Measurements from ENCODE around the gene PLEKHG4B. TPM values are rescaled to one million over a fixed set of nuclear protein-coding genes. Genes with fewer than 3 reads are reported as not detected.

The PLEKHG4B gene
- polyA plus RNA-seq, 1 experiment, result 1.4 TPM

- no peak for DNase-seq (ENCODE audit: low read depth)
- Histone ChIP-seq H3K27me3 (ENCODE audit: control insufficient read depth, insufficient read depth, low read length) (0 out of 2 replicates have a peak, but pooled peaks cover 1% of the 10 kb centered on the region), H3K36me3 (ENCODE audit: control insufficient read depth, insufficient read depth, low read length) (peaks cover 2% of the 10 kb centered on the region; the same call in 1 of the 2 replicates), H3K4me3 (ENCODE audit: low read depth, low read length) (no peak overlapping the region)
- TF ChIP-seq, protein P1, sequence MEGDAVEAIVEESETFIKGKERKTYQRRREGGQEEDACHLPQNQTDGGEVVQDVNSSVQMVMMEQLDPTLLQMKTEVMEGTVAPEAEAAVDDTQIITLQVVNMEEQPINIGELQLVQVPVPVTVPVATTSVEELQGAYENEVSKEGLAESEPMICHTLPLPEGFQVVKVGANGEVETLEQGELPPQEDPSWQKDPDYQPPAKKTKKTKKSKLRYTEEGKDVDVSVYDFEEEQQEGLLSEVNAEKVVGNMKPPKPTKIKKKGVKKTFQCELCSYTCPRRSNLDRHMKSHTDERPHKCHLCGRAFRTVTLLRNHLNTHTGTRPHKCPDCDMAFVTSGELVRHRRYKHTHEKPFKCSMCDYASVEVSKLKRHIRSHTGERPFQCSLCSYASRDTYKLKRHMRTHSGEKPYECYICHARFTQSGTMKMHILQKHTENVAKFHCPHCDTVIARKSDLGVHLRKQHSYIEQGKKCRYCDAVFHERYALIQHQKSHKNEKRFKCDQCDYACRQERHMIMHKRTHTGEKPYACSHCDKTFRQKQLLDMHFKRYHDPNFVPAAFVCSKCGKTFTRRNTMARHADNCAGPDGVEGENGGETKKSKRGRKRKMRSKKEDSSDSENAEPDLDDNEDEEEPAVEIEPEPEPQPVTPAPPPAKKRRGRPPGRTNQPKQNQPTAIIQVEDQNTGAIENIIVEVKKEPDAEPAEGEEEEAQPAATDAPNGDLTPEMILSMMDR (IDR thresholded peaks at IDR 0.05; ENCODE audit: insufficient read depth, low read depth, low read length), result no peak
- POLR2A ChIA-PET, result no interaction called here
- CTCF ChIA-PET, result interaction anchor here (1.4 kb wide), 1 partner anchor 15 kb away, joined by 4 read pairs; no protein-coding TSS in a partner anchor
Measured at GRCh38 chr5:173392-174290, 81.7 kb downstream of the PLEKHG4B start.

DNA sequence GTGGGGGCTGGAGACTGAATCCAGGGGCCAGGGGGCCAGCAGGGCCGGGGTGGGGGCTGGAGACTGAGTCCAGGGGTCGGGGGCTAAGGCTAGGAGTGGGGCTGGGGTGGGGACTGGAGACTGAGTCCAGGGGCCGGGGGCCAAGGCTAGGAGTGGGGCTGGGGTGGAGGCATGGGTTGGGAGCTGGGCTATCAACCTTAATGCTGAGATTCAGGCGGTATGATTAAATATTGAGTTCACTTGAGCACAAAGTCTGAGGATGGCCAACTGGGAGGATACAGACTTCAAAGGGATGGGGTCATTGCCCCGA is 82.3 kb downstream of the PLEKHG4B start:
- no peak for DNase-seq (ENCODE audit: low read depth)
- peaks cover 1% of the 10 kb centered on the region; the same call in 1 of the 2 replicates for H3K27me3 ChIP-seq (ENCODE audit: control insufficient read depth, insufficient read depth, low read length)
- peaks cover 2% of the 10 kb centered on the region; the same call in 1 of the 2 replicates for H3K36me3 ChIP-seq (ENCODE audit: control insufficient read depth, insufficient read depth, low read length)
- TF ChIP-seq, protein P1 (IDR thresholded peaks at IDR 0.05; ENCODE audit: insufficient read depth, low read depth, low read length), result no peak
- H3K4me3 ChIP-seq (ENCODE audit: low read depth, low read length), result no peak overlapping the region
- POLR2A ChIA-PET, result no interaction called here
- CTCF ChIA-PET, result interaction anchor here (1.4 kb wide), 1 partner anchor 14 kb away, joined by 4 read pairs; no protein-coding TSS in a partner anchor

DNA sequence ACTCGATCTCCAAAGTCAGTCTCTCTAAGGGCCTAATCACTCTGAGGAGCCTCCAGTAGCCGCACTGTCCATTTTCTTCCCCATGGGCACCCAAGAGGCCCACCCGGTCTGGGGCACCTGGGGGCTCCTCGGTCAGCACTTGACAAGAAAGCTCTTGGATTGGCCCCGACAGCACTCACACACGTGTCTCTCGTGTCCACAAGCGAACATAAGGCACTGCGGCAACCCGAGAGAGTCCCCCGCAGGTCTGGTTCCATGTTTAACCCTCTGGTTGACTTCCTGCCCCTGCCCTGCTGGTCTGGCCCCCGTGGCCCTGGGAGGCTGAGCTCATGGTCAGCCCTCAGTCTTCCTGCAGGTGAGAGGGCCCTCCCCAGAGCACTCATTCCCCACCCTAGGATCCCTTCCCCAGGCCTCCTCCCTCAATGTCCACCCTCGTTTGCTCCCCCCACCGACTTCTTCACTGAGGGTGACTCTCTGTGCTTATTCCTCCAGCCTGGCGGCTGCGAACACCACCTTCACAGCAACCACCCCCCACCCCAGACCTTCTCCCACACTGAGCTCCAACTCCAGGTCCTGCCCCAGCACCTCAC is 83.0 kb downstream of the PLEKHG4B start:
- H3K36me3 ChIP-seq (ENCODE audit: control insufficient read depth, insufficient read depth, low read length), result peaks cover 2% of the 10 kb centered on the region; the same call in 1 of the 2 replicates
- ChIA-PET CTCF (interaction anchor here (0.8 to 1.4 kb wide), 2 partner anchors 9 to 14 kb away, joined by 3 to 4 read pairs; no protein-coding TSS in a partner anchor), POLR2A (no interaction called here)
- H3K27me3 ChIP-seq (ENCODE audit: control insufficient read depth, insufficient read depth, low read length), result peaks cover 1% of the 10 kb centered on the region; the same call in 1 of the 2 replicates
- TF ChIP-seq, protein P1 (IDR thresholded peaks at IDR 0.05; ENCODE audit: insufficient read depth, low read depth, low read length), result no peak
- no peak overlapping the region for H3K4me3 ChIP-seq (ENCODE audit: low read depth, low read length)
- no peak for DNase-seq (ENCODE audit: low read depth)

- TF ChIP-seq, protein P1 (IDR thresholded peaks at IDR 0.05; ENCODE audit: insufficient read depth, low read depth, low read length), result no peak
- ChIA-PET POLR2A (no interaction called here), CTCF (no interaction called here)
- Histone ChIP-seq H3K36me3 (ENCODE audit: control insufficient read depth, insufficient read depth, low read length) (peaks cover 2% of the 10 kb centered on the region; the same call in 1 of the 2 replicates), H3K27me3 (ENCODE audit: control insufficient read depth, insufficient read depth, low read length) (peaks cover 4% of the 10 kb centered on the region), H3K4me3 (ENCODE audit: low read depth, low read length) (no peak overlapping the region)
- no peak for DNase-seq (ENCODE audit: low read depth)
Measured at GRCh38 chr5:176296-176823, 84.4 kb downstream of the PLEKHG4B start.

DNA sequence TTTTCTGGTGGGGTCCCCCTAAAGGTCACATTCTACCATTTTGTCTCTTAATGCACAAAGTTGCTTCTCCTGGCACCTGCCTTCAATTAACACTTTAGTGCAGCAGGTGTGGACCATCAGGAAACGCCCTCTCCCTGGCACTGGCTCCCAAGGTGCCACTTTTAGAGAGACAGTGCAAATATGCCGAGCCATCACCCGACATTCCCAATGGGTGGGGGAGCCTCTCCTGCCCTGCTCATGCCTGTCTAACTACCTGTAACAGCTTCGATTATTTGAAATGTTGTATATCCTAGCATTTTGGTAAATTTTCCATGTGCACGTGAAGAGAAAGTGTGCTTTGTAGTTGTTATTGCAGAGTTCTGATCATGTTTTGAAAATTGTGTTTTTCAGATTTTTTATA is 86.1 kb downstream of the PLEKHG4B start:
- CTCF ChIA-PET, result interaction anchor here (2.8 kb wide), 1 partner anchor 10 kb away, joined by 10 read pairs; no protein-coding TSS in a partner anchor
- POLR2A ChIA-PET, result no interaction called here
- H3K27me3 ChIP-seq (ENCODE audit: control insufficient read depth, insufficient read depth, low read length), result peaks cover 4% of the 10 kb centered on the region

More for the DNA sequence above, 86.1 kb downstream of the PLEKHG4B start:
- Histone ChIP-seq H3K4me3 (ENCODE audit: low read depth, low read length) (no peak overlapping the region), H3K36me3 (ENCODE audit: control insufficient read depth, insufficient read depth, low read length) (peaks cover 2% of the 10 kb centered on the region)
- TF ChIP-seq, protein P1 (IDR thresholded peaks at IDR 0.05; ENCODE audit: insufficient read depth, low read depth, low read length), result no peak
- no peak for DNase-seq (ENCODE audit: low read depth)
